ENCODE data around the gene PALD1.
"Not testable (repeated sequence)": the region's sequence is repeated elsewhere in the genome, so short reads cannot be mapped to it uniquely, and the experiment has no call there.

The PALD1 gene

GRCh38 chr10:70575874-70576802 lies 97.6 kb downstream of the PALD1 start:
- TF ChIP-seq CTCF (IDR thresholded peaks at IDR 0.05; ENCODE audit: control extremely low read depth, extremely low read depth, low read depth, missing control alignments), result no peak
- peak; percentile 57 for DNase-seq (ENCODE audit: extremely low spot score)
- CTCF ChIA-PET, result interaction anchor here (0.7 to 2.1 kb wide), 3 partner anchors 10 to 26 kb away, joined by 3 to 6 read pairs (median 4); no protein-coding TSS in a partner anchor
- POLR2A ChIA-PET, result no interaction called here

DNA sequence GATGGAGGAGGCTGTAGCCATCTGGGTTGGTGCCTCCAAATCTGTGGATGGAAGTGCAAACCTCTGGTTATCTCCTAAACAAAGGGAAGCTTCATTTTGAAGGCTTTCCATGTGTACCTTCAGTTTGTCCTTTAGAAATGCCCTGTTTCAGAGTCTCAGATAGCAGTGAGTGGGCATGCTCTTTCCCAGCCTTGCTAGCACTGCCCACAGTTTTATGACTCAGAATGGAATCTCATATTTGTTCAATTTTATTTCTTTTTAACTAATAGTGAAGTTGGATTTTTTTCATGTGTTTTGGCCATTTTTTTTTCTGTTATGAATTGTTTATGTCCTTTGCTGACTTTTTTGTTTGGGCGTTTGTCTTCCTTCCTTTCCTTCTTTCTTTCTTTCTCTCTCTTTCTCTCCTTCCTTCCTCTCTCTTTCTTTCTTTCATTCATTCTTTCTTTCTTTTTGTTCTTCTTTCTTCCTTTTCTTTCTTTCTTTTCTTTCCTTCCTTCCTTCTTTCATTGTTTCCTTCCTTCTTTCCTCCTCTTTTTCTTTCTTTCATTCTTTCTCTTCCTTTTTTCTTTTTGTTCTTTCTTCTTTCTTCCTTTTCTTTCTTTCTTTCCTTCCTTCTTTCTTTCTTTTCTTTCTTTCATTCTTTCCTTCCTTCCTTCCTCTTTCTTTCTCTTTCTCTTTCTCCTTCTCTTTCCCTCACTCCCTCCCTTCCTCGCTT lies 98.4 kb downstream of the PALD1 start:
- TF ChIP-seq CTCF (IDR thresholded peaks at IDR 0.05; ENCODE audit: control extremely low read depth, extremely low read depth, low read depth, missing control alignments), result no peak
- no peak for DNase-seq (ENCODE audit: extremely low spot score)
- ChIA-PET POLR2A (no interaction called here), CTCF (interaction anchor here (1.5 to 2.1 kb wide), 2 partner anchors 11 to 26 kb away, joined by 4 to 6 read pairs; no protein-coding TSS in a partner anchor)

DNA sequence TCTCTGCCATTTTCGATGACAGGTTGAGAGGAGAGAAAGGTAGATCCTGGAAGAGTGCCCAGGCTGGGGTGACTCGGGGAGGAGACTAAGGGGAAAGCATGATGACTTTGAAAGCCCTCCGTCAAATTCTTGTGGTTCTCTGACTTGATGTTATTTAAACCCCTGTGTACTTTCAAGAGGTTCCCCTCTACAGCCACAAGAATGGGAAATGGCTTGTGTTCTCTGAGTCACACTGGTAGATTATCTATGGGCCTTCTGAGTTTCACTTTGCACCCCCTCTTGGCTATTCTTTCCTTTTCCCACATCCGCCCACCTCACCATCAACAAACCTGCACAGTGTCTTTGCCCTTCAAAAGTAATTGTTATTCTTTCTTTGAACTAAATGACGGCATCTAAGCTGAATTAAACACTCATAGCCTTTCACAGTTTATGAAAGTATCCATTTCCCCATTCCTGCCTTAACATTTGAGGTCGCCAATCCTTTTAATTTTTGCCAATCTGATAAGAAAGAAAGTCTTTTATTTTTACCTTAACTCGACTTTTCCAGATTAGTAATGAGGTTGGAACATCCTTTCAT lies 99.9 kb downstream of the PALD1 start:
- CTCF ChIA-PET, result no interaction called here
- no peak for TF ChIP-seq CTCF (IDR thresholded peaks at IDR 0.05; ENCODE audit: control extremely low read depth, extremely low read depth, low read depth, missing control alignments)
- peak; percentile 68 for DNase-seq (ENCODE audit: extremely low spot score)
- POLR2A ChIA-PET, result no interaction called here

DNA sequence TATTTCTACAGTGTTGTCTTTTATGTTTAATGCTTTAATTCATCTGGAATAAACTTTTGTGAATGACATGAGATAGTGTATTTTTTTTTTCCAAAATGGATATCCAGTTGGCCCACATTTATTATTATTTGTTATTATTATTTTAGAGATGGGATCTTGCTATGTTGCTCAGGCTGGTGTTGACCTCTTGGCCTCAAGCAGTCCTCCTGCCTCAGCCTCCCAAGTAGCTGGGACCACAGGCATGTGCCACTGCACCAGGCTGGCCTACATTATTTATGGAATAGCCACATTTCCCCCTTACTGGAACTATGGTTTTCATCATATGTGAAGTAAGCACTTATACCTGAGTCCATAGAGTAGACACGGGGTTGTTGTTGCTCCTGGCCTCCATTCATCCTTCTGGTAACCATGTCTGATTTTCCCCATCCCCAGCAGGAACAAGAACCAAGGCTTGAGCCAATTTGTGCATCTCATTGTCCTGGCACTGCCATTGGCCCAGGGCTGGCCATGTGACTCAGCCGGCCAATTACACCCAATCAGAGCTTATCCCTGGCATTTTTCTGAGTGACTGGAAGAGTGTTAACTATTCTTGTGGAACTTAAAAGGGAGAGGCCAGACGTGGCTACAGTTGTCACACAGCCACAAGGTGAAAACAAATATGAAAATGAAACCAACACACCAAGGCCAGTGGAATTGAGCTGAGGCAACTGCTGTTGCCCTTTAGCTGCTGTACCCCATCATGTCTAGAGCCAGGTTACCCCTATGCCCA lies 100.9 kb downstream of the PALD1 start:
- ChIA-PET CTCF (interaction anchor here (1.2 kb wide), 1 partner anchor 9 kb away, joined by 3 read pairs; no protein-coding TSS in a partner anchor), POLR2A (no interaction called here)
- no peak for TF ChIP-seq CTCF (IDR thresholded peaks at IDR 0.05; ENCODE audit: control extremely low read depth, extremely low read depth, low read depth, missing control alignments)
- DNase-seq (ENCODE audit: extremely low spot score), result no peak

DNA sequence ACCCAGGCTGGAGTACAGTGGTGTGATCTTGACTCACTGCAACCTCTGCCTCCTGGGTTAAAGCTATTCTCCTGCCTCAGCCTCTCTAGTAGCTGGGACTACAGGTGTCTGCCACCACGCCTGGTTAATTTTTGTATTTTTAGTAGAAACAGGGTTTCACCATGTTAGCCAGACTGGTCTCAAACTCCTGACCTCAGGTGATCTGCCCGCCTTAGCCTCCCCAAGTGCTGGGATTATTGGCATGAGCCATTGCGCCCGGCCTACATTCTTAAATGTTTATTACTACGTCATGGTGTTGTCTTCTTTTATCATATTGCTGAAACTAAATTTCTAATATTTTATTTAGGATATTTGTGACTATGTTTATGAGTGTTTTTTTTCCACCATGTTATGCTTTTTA lies 102.6 kb downstream of the PALD1 start:
- POLR2A ChIA-PET, result not testable (repeated sequence)

GRCh38 chr10:70582793-70583668 lies 104.5 kb downstream of the PALD1 start:
- CTCF ChIA-PET, result interaction anchor here (1.7 kb wide), 1 partner anchor 23 kb away, joined by 3 read pairs; no protein-coding TSS in a partner anchor
- POLR2A ChIA-PET, result no interaction called here
- no peak for TF ChIP-seq CTCF (IDR thresholded peaks at IDR 0.05; ENCODE audit: control extremely low read depth, extremely low read depth, low read depth, missing control alignments)
- no peak for DNase-seq (ENCODE audit: extremely low spot score)

More for the DNA sequence above, 102.6 kb downstream of the PALD1 start:
- DNase-seq (ENCODE audit: extremely low spot score); CTCF ChIA-PET: not testable (repeated sequence)

All from GM10248 (cell line).